GM12873 (cell line): ENCODE data around the gene WRAP53.

Experiments used
- CTCF ChIP-seq: IDR thresholded peaks from 2 replicates; pipeline ENCODE4 v1.5.1; 2012; ENCODE audit warnings: low read depth, mild to moderate bottlenecking, moderate library complexity, low read length, control low read depth; ENCODE audit not compliant: insufficient read depth; ENCODE audit errors: missing control alignments

Gene WRAP53

DNA sequence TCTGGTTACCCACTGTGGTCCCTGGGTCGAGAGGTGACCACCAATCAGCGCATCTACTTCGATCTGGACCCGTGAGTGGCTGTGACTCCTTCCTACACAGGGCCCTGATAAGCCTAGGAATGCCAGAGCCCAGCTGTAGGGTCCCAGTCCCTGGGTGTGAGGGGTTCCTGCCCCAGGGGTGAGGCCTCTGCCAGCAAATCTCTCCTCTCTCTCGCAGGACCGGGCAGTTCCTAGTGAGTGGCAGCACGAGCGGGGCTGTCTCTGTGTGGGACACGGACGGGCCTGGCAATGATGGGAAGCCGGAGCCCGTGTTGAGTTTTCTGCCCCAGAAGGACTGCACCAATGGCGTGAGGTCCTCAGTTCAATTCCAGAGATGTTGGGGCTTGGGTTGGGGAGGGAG lies 14.5 kb downstream of the WRAP53 start:
- TF ChIP-seq CTCF: no peak

- TF ChIP-seq CTCF: no peak
Measured at GRCh38 chr17:7703584-7704479, 15.6 kb downstream of the WRAP53 start.

DNA sequence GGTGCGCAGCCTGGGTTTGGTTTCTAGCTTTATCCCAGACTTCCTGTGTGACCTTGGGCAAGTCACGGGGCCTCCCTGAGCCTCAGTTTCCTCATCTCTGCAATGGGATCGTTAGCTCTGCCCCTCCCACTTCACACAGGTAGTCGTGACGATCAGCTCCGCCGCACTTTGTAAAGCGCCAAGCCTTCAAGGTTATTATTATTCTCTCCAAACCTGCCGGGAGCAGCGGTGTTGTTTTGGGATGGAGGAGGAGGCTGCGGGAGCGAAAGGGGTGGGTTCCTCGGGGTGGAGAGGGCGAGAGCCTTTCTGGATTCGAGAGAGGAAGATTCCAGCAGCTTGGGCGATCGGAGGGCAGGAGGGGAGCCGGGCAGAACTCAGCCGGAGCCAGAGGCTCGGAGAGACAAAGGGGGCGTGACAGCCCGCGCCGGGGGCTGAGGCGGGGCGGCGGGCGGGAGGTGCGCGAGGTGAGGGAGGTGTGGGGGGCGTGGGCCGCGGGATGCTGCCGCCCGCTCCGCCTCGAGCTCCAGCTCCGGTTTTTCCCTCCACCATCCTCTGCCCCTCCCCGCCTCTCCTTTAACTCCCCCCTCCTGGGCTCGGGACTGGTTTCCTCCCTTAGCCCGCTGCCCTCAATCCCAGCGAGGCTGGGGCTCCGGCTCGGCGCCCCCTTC lies 16.5 kb downstream of the WRAP53 start, which contains the start of gene EFNB3:
EFNB3 (plus strand) TSS at position 602 of the 668 bp plus-strand sequence. CDS start 397 bp downstream, outside the sequence.
- TF ChIP-seq CTCF: no peak

GRCh38 chr17:7705269-7706255 lies 17.3 kb downstream of the WRAP53 start:
- TF ChIP-seq CTCF: no peak

DNA sequence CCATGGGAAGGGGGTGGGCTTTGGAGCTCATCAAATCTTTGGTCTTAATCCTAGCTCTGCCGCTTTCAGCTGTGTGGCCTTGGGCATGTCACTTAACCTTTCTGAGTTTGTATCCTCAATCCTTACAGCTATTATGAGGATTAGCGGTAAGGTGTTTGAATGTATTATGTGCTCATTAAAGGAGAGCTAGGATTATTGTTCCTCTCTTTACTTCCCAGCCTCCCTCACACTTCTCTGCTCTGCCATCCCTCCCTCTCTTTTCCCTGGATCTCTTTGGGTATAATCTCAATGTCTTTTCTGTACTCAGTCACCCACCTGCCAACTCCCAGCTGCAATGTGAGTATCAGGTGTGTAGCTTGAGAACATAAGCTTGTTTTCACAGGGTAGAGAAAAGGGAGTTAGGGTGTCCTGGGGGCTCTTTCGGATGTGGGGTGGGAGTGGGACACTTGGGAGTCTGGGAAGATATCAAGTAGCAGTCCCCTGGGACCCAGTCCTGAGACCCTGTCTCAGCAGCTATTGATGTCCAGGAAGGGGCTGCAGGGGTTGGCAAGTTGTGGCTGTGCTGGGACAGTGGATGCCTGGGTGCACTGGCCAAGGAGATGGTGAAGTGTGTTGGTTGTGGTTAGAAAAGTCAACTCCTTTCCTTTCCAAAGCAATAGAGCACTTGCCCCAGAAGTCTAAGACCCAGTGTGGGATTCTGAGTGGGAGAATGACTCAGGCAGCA lies 18.5 kb downstream of the WRAP53 start:
- no peak for TF ChIP-seq CTCF

DNA sequence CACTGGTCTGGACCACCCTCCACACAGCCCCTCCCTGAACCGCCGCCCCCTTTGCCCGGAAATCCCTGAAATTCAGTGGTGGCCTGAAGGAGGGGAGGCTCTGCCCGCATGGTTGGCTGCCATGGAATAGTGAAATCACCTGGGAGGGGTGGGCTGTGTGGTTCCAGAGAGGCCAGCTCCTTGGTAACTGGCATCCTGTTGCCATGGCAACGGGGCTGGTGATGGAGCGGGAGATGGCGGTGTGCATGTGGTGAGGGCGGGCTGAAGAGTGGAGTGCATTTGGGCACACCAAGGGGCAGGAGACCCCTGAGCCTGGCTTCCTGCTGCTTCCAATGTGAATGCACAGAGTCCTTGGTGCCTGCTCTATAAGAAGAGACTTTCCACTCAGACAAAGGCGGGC lies 19.2 kb downstream of the WRAP53 start:
- no peak for TF ChIP-seq CTCF
